SH-SY5Y (cell line): ENCODE data around the gene P3R3URF.

Experiments
- GATA2 ChIP-seq: IDR thresholded peaks from 2 replicates; pipeline ENCODE4 v1.6.1; 2011; ENCODE audit warnings: mild to moderate bottlenecking, low read depth, low read length
- GATA3 ChIP-seq: IDR thresholded peaks from 2 replicates; pipeline ENCODE4 v1.6.1; 2011; ENCODE audit warnings: low read depth, mild to moderate bottlenecking, low read length, moderate library complexity

DNA sequence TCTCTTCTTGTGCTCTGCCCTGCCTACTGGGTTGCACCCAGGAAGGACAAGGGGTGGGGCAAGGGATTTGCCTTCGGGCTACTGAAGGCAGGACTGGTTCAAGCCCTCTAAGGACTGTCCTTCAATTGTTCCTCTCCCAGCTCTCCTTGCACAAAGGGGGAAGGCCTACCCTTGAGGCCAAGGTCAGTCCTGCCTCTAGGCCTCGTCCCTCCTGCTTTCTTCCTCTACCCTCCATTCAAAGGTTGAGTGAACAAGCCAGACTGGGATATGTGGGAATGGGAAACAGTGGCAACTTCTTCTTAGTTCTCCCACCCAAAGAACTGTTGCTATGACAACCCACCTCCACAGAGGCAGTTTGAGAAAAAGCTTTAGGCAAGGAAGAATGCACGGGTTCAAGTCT is 29.5 kb upstream of the P3R3URF start:
- TF ChIP-seq GATA3, result no peak
- no peak for TF ChIP-seq GATA2
